Metanephros (tissue), 1 donor: ENCODE data around the gene P2RY2. TPM values are rescaled to one million over a fixed set of nuclear protein-coding genes. Genes with fewer than 3 reads are reported as not detected.

Experiments used
- total RNA-seq: library from RNA; depleted of rRNA; stranded (reverse); fragments of >200 nt; gene quantifications from one replicate; pipeline ENCODE4 v1.2.3, GENCODE V29; 2014

The P2RY2 gene
- 6.0 TPM for total RNA-seq

DNA sequence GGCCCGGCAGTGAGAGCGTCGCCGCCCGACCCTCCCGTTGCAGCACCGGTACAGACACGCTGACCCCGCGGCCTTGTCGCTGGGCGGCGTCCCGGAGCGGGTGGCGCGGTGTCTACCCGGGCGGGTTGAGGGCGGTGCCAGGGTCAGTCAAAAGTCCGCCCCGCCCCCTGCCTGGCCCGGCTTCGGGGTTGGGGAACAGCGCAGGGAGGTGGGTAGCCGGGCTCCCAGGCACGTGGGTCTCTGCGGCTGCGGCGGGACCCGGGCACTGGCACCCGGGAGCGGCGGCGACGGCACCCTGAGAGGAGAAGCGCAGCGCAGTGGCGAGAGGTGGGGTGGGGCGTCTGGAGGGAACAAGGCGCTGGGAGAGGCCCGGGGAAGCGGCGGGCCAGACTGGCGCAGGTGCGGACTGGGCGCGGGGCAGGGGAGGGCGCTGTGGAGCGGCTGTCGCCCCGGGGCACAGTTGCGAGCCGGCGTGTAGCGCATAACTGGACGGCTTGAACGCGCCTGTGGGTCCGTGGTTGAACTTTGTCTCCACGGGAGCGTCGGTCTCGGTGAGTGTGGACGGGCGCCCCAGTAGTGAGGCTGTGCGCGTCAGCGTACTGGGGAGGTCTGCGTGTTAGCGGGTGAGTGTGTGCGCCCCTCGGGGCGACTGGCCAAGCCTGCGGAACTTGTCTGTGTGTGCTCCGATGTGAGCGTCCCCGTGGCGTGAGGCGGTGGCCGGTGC lies at the start of gene P2RY2:
Gene P2RY2 (plus strand): TSS at position 176 of the 724 bp plus-strand sequence. CDS start 15,879 bp downstream, outside the sequence.

DNA sequence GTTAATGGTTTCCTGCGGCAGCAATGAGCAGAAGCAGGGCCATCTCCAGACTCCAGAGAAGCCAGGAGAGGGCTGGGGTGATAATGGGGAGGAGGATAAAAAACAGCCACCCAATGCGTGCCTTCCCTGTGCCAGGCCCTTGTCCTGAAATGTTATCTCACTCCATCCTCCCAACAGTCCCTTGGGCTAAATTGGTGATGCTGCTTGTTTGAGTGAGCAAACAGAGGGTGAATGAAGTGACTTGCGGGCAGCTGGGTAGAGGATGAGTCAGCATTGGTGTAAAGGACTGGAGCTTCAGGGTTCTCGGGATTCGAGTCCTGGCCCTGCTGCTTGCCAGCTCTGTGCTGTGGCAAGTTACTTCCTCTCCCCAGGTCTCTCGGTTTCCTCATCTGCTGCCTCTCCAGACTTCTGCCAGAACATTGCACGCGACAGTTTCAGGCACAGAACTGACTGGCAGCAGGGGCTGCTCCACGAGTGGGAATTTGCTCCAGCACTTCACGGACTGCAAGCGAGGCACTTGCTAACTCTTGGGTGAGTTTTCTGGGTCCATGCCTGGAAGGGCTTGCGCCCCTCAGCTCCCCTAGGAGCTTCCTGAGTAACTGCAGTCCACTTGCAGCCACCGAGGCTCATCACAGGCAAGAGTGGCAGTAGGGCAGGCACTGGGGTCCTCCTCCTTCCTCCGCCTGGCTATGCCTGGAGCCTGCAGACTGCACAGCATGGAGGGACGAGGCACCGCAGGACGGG lies 54.0 kb downstream of the P2RY2 start, which contains the start of gene P2RY6:
Gene P2RY6 (plus strand): TSS at position 403 of the 744 bp plus-strand sequence. CDS start 24,181 bp downstream, outside the sequence.

Other genes starting within 250 kb of the P2RY2 start
- 30.9 TPM for gene FCHSD2, start 76.0 kb upstream of the P2RY2 start, total RNA-seq
- 1.5 TPM for gene P2RY6, start 54.1 kb downstream of the P2RY2 start, total RNA-seq
- gene ARHGEF17, start 90.0 kb downstream of the P2RY2 start, total RNA-seq: 102 TPM
- gene RELT, start 158.1 kb downstream of the P2RY2 start, total RNA-seq: 6.9 TPM